HepG2 (cell line): ENCODE results near the gene ZNF112. TPM values are rescaled to one million over a fixed set of nuclear protein-coding genes. Genes with fewer than 3 reads are reported as not detected.

Experiments
- ATAC-seq: fragments of 200-7000 bp; cut with Tn5 transposase; 3 replicates; pipeline ENCODE4 v1.9.1; 2020; ENCODE audit warnings: mild to moderate bottlenecking, moderate library complexity
- BruUV-seq: library from RNA; stranded (reverse); fragments of 400-500 nt; replicated peaks from 2 replicates; lab custom pipeline; 2021; lab: Mats Ljungman, UMichigan
- CTCF ChIA-PET: fragments of 300-600 bp; formaldehyde crosslinking; extraction: SDS; loops from one replicate; lab custom pipeline; 2021; ENCODE audit warnings: low total read pairs, inconsistent platforms, low intra/inter-chr PET ratio; lab: Yijun Ruan, JAX
- POLR2A ChIA-PET: fragments of 350-600 bp; sonication (Branson Sonifier 250); formaldehyde crosslinking; loops from one replicate; lab custom pipeline; 2020; ENCODE audit warnings: antibody characterized with exemption, inconsistent platforms; lab: Yijun Ruan, JAX
- DNase-seq: peaks from one replicate; pipeline ENCODE4 v3.0.0-alpha.2; 2015; ENCODE audit warnings: low spot score
- FAIRE-seq: peaks from 3 replicates; lab custom pipeline; 2011; peaks lifted over from hg19 to GRCh38; lab: Jason Lieb, UNC
- H2AFZ ChIP-seq: one replicate; pipeline ENCODE4 v1.6.1; 2011; ENCODE audit warnings: low read length, inconsistent platforms
- H3K27ac ChIP-seq: fragments of 300-600 bp; 3 replicates; pipeline ENCODE4 v1.8.0; 2011; ENCODE audit warnings: mixed run types, mild to moderate bottlenecking, mixed read lengths, low read length, inconsistent platforms; ENCODE audit not compliant: insufficient read depth; ENCODE audit errors: extremely low read length
- H3K27me3 ChIP-seq, 2 experiments: fragments of 200-600 bp in 1 of 2; 2 replicates in 1 of 2; 3 replicates in 1 of 2; pipeline versions ENCODE4 v1.6.0 to v1.8.0; 2011; ENCODE audit warnings: low read length in 2 of 2, mild to moderate bottlenecking in 2 of 2, moderate library complexity in 2 of 2, inconsistent platforms in 1 of 2; ENCODE audit not compliant: insufficient read depth in 2 of 2, control insufficient read depth in 1 of 2
- H3K36me3 ChIP-seq, 2 experiments: fragments of 200-600 bp in 1 of 2; replicated peaks in 1 of 2; 2 replicates in 1 of 2; 3 replicates in 1 of 2; pipeline versions ENCODE4 v1.5.1 to v1.8.0; 2011; ENCODE audit warnings: low read length in 2 of 2, inconsistent platforms in 1 of 2; ENCODE audit not compliant: insufficient read depth in 2 of 2, control insufficient read depth in 1 of 2
- H3K4me1 ChIP-seq: 2 replicates; pipeline ENCODE4 v1.5.1; 2012; ENCODE audit warnings: low read length, inconsistent platforms; ENCODE audit not compliant: insufficient read depth
- H3K4me2 ChIP-seq: 2 replicates; pipeline ENCODE4 v1.6.0; 2011; ENCODE audit warnings: low read depth, low read length, inconsistent platforms
- H3K4me3 ChIP-seq, 3 experiments: fragments of 200-600 bp in 1 of 3; sonication (generic), shearing (Covaris generic) in 1 of 3; replicated peaks in 1 of 3; 2 replicates each; pipeline ENCODE4 v1.5.1; 2011 to 2016; ENCODE audit warnings: low read length in 3 of 3, inconsistent platforms in 2 of 3, low read depth in 2 of 3, mild to moderate bottlenecking in 2 of 3, control low read depth in 1 of 3, mixed read lengths in 1 of 3; ENCODE audit not compliant: insufficient read depth in 1 of 3
- H3K79me2 ChIP-seq: one replicate; pipeline ENCODE4 v1.6.1; 2011; ENCODE audit warnings: low read length, inconsistent platforms; ENCODE audit not compliant: insufficient read depth
- H3K9ac ChIP-seq: 2 replicates; pipeline ENCODE4 v1.6.0; 2011; ENCODE audit warnings: mild to moderate bottlenecking, low read depth, low read length, inconsistent platforms; ENCODE audit not compliant: insufficient read depth
- H3K9me3 ChIP-seq: 2 replicates; pipeline ENCODE4 v1.5.1; 2012; ENCODE audit warnings: mild to moderate bottlenecking, low read length
- H4K20me1 ChIP-seq: 2 replicates; pipeline ENCODE4 v1.6.0; 2011; ENCODE audit warnings: inconsistent platforms, mild to moderate bottlenecking, low read length, moderate library complexity; ENCODE audit not compliant: insufficient read depth
- ARNTL ChIP-seq: sonication (generic); formaldehyde crosslinking; IDR thresholded peaks from 2 replicates; pipeline ENCODE4 v1.4.0; 2020; ENCODE audit warnings: mild to moderate bottlenecking, missing genetic modification reagents
- GATA4 ChIP-seq: sonication (generic); IDR thresholded peaks from 2 replicates; pipeline ENCODE4 v1.6.1; 2016; ENCODE audit warnings: antibody characterized with exemption, low read depth, borderline replicate concordance
- HNF4G ChIP-seq, 2 experiments: sonication (generic) in 1 of 2; formaldehyde crosslinking in 1 of 2; IDR thresholded peaks; 2 replicates each; pipeline versions ENCODE4 v1.4.0 to v1.6.1; 2011 to 2020; ENCODE audit warnings: borderline replicate concordance in 2 of 2, low read depth in 2 of 2, mild to moderate bottlenecking in 2 of 2, low read length in 1 of 2, missing genetic modification reagents in 1 of 2, moderate library complexity in 1 of 2
- IRF2 ChIP-seq: IDR thresholded peaks from 2 replicates; pipeline ENCODE4 v1.6.1; 2018; ENCODE audit warnings: missing genetic modification reagents, missing compliant biosample characterization
- SP5 ChIP-seq: IDR thresholded peaks from 2 replicates; pipeline ENCODE4 v1.6.1; 2016; ENCODE audit warnings: low read depth, borderline replicate concordance
- TBX2 ChIP-seq: sonication (generic); formaldehyde crosslinking; IDR thresholded peaks from 2 replicates; pipeline ENCODE4 v1.5.0; 2020; ENCODE audit warnings: missing genetic modification reagents, mild to moderate bottlenecking, borderline replicate concordance
- YEATS2 ChIP-seq: sonication (generic); formaldehyde crosslinking; IDR thresholded peaks from 2 replicates; pipeline ENCODE4 v1.4.0; 2020; ENCODE audit warnings: missing genetic modification reagents, borderline replicate concordance
- ZNF275 ChIP-seq: sonication (generic); formaldehyde crosslinking; IDR thresholded peaks from 2 replicates; pipeline ENCODE4 v1.8.0; 2022; ENCODE audit warnings: missing genetic modification reagents, mild to moderate bottlenecking, inconsistent platforms, borderline replicate concordance
- ZSCAN20 ChIP-seq: sonication (generic); formaldehyde crosslinking; IDR thresholded peaks from 2 replicates; pipeline ENCODE4 v1.4.0; 2020; ENCODE audit warnings: missing genetic modification reagents, mild to moderate bottlenecking, borderline replicate concordance
- WGBS: methylation state at CpG from one replicate; pipeline ENCODE4 v1.1.6; 2017; ENCODE audit warnings: low lambda C conversion rate; 5-methylcytosine and 5-hydroxymethylcytosine counted together
- in situ Hi-C: cut with HindIII; loops from 2 replicates; pipeline ENCODE4 v1.10.0; 2017; ENCODE audit warnings: low pct_unique_long_range_greater_than_20kb; ENCODE audit not compliant: extremely low pct_ligation_motif_present
- intact Hi-C: fragments of 100-400 bp; cut with micrococcal nuclease; formaldehyde crosslinking; loops from one replicate; pipeline ENCODE4 v1.10.0; 2022; ENCODE audit not compliant: unreplicated experiment
- polyA plus RNA-seq, 8 experiments: library from polyadenylated mRNA; depleted of rRNA in 3 of 8; stranded (reverse) in 7 of 8; unstranded in 1 of 8; fragments of >200 nt; fragmentation: Illumina TruSeq in 4 of 8; extraction: Trizol in 4 of 8; gene quantifications; 2 replicates each; pipeline versions ENCODE4 v1.2.1 to v1.2.3, GENCODE V29; 2011 to 2016; ENCODE audit warnings: low read depth in 4 of 8, missing spikeins in 1 of 8, mixed read lengths in 1 of 8; ENCODE audit not compliant: insufficient read depth in 1 of 8
- total RNA-seq, 5 experiments: library from RNA; depleted of rRNA; stranded (reverse); fragments of >200 nt; fragmentation: Illumina TruSeq; extraction: Trizol; gene quantifications; 2 replicates each; pipeline ENCODE4 v1.2.3, GENCODE V29; 2016; ENCODE audit warnings: low read depth in 1 of 5
- TF ChIP-seq, protein P1 (sequence below): sonication (generic); formaldehyde crosslinking; IDR thresholded peaks from 2 replicates; pipeline ENCODE4 v1.4.0; 2020; ENCODE audit warnings: mild to moderate bottlenecking, missing genetic modification reagents

ZNF112 gene
- total and polyA plus RNA-seq, 2 of the 13 experiments (the other 11 are each of a cell fraction or from before 2014, with no cell fraction given): 1.8 to 3.6 TPM

DNA sequence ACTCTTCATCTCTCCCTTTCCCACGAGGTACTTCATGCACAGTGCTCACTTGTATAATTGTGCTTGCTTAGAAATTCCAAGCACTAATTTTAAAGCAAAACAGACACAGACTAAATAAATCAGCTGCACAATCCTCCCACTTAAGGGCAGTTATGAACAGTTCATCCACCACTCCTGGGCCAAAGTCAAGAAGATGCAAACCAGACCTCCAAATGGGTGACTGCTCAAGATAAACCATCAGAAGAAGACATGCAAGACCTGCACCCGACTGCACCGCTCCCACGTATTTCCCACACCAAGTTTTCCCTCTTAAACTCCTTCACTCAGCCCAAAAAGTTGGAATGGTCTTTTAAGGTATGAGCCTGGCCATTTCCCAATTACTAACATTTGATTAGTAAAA is 71.5 kb downstream of the ZNF112 start:
- H3K4me2 ChIP-seq: no peak overlapping the region
- FAIRE-seq: no peak
- CTCF ChIA-PET: no interaction called here

DNA sequence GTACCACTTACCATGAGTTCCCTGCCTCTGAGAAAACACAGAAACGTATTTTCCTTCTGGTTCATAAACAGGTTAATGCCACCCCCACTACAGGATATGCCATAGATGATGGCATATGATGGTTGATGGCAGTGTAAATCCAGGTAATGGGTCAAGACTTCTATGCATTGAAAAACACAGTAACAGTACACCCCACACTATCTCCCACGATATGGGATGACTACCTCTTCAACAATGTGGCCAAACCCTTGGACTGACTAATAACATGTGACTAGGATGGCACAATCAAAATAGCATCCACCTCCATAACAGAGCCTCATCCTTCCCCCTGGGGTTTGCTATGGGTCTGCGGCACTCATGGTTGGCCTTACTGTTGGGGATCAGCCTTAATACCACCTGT is 73.6 kb downstream of the ZNF112 start:
- ATAC-seq (no peak), FAIRE-seq (no peak), DNase-seq (no peak)
- TF ChIP-seq HNF4G (IDR thresholded peaks at IDR 0.05; ENCODE audit: borderline replicate concordance, low read depth, low read length): no peak
- TF ChIP-seq HNF4G (CRISPR knock-in tag; IDR thresholded peaks at IDR 0.05; ENCODE audit: borderline replicate concordance, low read depth): no peak
- TF ChIP-seq ARNTL (CRISPR knock-in tag): no peak
- TF ChIP-seq ZNF275 (CRISPR knock-in tag): no peak
- TF ChIP-seq, protein P1, sequence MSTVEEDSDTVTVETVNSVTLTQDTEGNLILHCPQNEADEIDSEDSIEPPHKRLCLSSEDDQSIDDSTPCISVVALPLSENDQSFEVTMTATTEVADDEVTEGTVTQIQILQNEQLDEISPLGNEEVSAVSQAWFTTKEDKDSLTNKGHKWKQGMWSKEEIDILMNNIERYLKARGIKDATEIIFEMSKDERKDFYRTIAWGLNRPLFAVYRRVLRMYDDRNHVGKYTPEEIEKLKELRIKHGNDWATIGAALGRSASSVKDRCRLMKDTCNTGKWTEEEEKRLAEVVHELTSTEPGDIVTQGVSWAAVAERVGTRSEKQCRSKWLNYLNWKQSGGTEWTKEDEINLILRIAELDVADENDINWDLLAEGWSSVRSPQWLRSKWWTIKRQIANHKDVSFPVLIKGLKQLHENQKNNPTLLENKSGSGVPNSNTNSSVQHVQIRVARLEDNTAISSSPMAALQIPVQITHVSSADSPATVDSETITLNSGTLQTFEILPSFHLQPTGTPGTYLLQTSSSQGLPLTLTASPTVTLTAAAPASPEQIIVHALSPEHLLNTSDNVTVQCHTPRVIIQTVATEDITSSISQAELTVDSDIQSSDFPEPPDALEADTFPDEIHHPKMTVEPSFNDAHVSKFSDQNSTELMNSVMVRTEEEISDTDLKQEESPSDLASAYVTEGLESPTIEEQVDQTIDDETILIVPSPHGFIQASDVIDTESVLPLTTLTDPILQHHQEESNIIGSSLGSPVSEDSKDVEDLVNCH (CRISPR knock-in tag): no peak
- no peak for TF ChIP-seq IRF2 (CRISPR knock-in tag)
- H3K9me3 ChIP-seq: peaks cover 18% of the 10 kb centered on the region
- no peak overlapping the region for H3K4me3 ChIP-seq
- H2AFZ ChIP-seq: no peak overlapping the region
- intact Hi-C loops: no loop called here
- no peaks in the 10 kb centered on the region; a peak in 1 of 5 replicates for H3K27me3 ChIP-seq
- no peak overlapping the region for H3K27ac ChIP-seq
- peaks cover 0 to 1% of the 10 kb centered on the region in 2 experiments; a peak in 1 of 5 replicates for H3K36me3 ChIP-seq
- H3K4me2 ChIP-seq: no peak overlapping the region
- WGBS: 79% methylated on average over 3 of the region's 3 CpGs
- ChIA-PET POLR2A (no interaction called here), CTCF (no interaction called here)
- no peaks in the 10 kb centered on the region for H3K4me1 ChIP-seq
- in situ Hi-C loops: no loop called here
- no peak overlapping the region for H3K9ac ChIP-seq
- H4K20me1 ChIP-seq: no peaks in the 10 kb centered on the region
- BruUV-seq: no TSS peak
- H3K79me2 ChIP-seq: no peaks in the 10 kb centered on the region

More for the DNA sequence above, 71.5 kb downstream of the ZNF112 start:
- H2AFZ ChIP-seq: no peak overlapping the region
- no TSS peak for BruUV-seq
- no peak overlapping the region for H3K27ac ChIP-seq
- 78% methylated on average over 4 of the region's 4 CpGs for WGBS
- no peak overlapping the region for H3K4me3 ChIP-seq
- in situ Hi-C loops: no loop called here
- H3K9me3 ChIP-seq: peaks cover 13% of the 10 kb centered on the region; the same call in 1 of the 2 replicates
- POLR2A ChIA-PET: no interaction called here
- ATAC-seq (no peak), DNase-seq (no peak)
- H3K4me1 ChIP-seq: no peaks in the 10 kb centered on the region
- no peaks in the 10 kb centered on the region for H4K20me1 ChIP-seq
- no peak overlapping the region for H3K9ac ChIP-seq
- H3K79me2 ChIP-seq: no peaks in the 10 kb centered on the region
- no peaks in the 10 kb centered on the region; a peak in 1 of 5 replicates for H3K27me3 ChIP-seq
- TF ChIP-seq TBX2 (no peak), YEATS2 (CRISPR knock-in tag) (no peak), GATA4 (no peak), ZSCAN20 (no peak), SP5 (CRISPR knock-in tag) (no peak)
- intact Hi-C loops: no loop called here
- H3K36me3 ChIP-seq: peaks cover 5 to 17% of the 10 kb centered on the region in 2 experiments; a peak in 4 of 5 replicates
